Neural progenitor cell (in vitro differentiated cells): Measurements from ENCODE around the gene EXPH5.

Source experiments
- CTCF ChIP-seq: fragments of 200-600 bp; sonication (generic); IDR thresholded peaks from 2 replicates; pipeline ENCODE4 v1.5.1; 2017; ENCODE audit warnings: antibody characterized with exemption, mild to moderate bottlenecking
- EZH2 ChIP-seq: fragments of 200-600 bp; sonication (generic); IDR thresholded peaks from 2 replicates; pipeline ENCODE4 v1.6.1; 2017; ENCODE audit warnings: antibody characterized with exemption, mild to moderate bottlenecking, moderate library complexity
- EZH2phosphoT487 ChIP-seq: fragments of 200-600 bp; sonication (generic); IDR thresholded peaks from 2 replicates; pipeline ENCODE4 v1.6.1; 2017; ENCODE audit warnings: antibody characterized with exemption

GRCh38 chr11:108536783-108537182 lies 56.8 kb downstream of the EXPH5 start:
- no peak for TF ChIP-seq CTCF
- no peak for TF ChIP-seq EZH2phosphoT487
- TF ChIP-seq EZH2, result no peak
